Raji (cell line): ENCODE measurements around the gene ZCCHC24.

Experiments
- POLR2A ChIP-seq: IDR thresholded peaks from 2 replicates; pipeline ENCODE4 v1.6.1; 2011; ENCODE audit warnings: low read depth, low read length, control low read depth; ENCODE audit not compliant: insufficient read depth

ZCCHC24 gene

GRCh38 chr10:79346388-79347225 is 98.8 kb downstream of the ZCCHC24 start:
- no peak for TF ChIP-seq POLR2A

- no peak for TF ChIP-seq POLR2A
These were observed 99.4 kb downstream of the ZCCHC24 start for GRCh38 chr10:79346012-79346340.

GRCh38 chr10:79345241-79346011 is 100.0 kb downstream of the ZCCHC24 start:
- TF ChIP-seq POLR2A: no peak

DNA sequence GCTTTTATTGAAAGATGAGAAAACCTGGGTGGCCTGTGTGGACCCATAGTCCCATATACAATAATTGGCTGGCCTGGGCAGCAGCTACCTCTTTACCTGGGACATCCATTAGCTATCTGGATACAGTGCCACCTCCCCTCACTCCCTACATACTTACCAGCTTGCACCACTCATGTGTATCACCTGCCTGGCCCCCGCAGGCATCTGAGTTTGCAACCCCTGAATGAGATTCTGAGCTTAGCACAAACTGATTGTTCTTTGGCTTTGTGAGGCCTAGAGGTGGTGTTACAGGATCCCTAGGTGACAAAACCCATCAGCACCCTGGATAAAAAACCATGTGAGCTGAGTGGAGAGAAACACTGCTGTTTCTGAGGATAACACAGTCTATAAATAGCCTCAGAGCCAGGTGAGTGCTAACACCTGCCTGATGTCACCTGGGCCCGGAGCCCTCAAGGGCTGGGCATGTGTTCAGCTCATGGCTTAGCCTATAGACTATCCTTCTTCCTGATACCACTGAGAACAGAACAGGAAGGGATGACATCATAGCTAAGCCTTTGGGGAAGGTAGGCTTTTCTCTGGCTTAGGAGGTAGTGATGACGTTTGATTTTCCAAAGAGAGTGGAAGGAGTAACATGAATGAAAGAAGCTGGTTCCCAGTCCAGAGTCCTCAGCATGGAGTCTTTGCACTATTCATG is 100.8 kb downstream of the ZCCHC24 start:
- no peak for TF ChIP-seq POLR2A

GRCh38 chr10:79342811-79343561 is 102.4 kb downstream of the ZCCHC24 start:
- no peak for TF ChIP-seq POLR2A

GRCh38 chr10:79342295-79342761 is 103.1 kb downstream of the ZCCHC24 start:
- TF ChIP-seq POLR2A: no peak

GRCh38 chr10:79340646-79341244 is 104.7 kb downstream of the ZCCHC24 start:
- no peak for TF ChIP-seq POLR2A

- TF ChIP-seq POLR2A: no peak
These were observed 106.2 kb downstream of the ZCCHC24 start for GRCh38 chr10:79339266-79339665.

GRCh38 chr10:79336739-79337138 is 108.7 kb downstream of the ZCCHC24 start:
- no peak for TF ChIP-seq POLR2A

GRCh38 chr10:79336276-79336675 is 109.1 kb downstream of the ZCCHC24 start:
- no peak for TF ChIP-seq POLR2A

- no peak for TF ChIP-seq POLR2A
These were observed 109.8 kb downstream of the ZCCHC24 start for GRCh38 chr10:79335470-79336235.

DNA sequence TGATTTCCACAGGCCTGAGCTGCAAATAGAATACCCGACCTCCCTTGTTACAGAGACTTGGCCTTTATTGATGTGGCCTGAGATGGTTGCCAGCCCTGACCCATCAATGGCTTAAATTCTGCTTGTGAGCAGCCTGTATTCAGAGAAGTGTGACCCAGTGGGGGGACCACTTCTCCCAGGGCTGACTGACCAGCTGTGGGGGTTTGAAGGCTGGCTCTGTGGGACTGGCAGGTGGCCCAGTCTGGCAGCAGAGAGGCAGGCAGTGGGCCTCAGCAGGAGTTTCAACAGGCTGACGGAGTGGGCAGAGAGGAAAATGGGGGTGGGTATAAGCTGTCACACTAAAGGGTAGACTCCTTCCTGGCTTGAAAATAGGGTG is 110.3 kb downstream of the ZCCHC24 start:
- TF ChIP-seq POLR2A: no peak

GRCh38 chr10:79334573-79334972 is 110.9 kb downstream of the ZCCHC24 start:
- TF ChIP-seq POLR2A: no peak

- no peak for TF ChIP-seq POLR2A
These were observed 111.9 kb downstream of the ZCCHC24 start for GRCh38 chr10:79333513-79333912.
